ENCODE measurements around the gene SYT11.

Gene SYT11

GRCh38 chr1:155933591-155934096 is 74.3 kb downstream of the SYT11 start:
- in situ Hi-C loops (cut with MboI; ENCODE audit: low sequenced_read_pairs), result no loop called here

- in situ Hi-C loops (cut with MboI; ENCODE audit: low sequenced_read_pairs), result no loop called here
Measured at GRCh38 chr1:155934097-155934935, 74.9 kb downstream of the SYT11 start, which contains the start of gene KHDC4. Gene KHDC4 (minus strand): TSS chr1:155934413. CDS start chr1:155934373, 40 bp downstream.

Data from HL-60/S4 (cell line).